Cortex of kidney (tissue), 1 donor: ENCODE data around the gene FOXP3.
"Not testable (repeated sequence)": the region's sequence is repeated elsewhere in the genome, so short reads cannot be mapped to it uniquely, and the experiment has no call there.

ENCODE experiments used
- DNase-seq: peaks from one replicate; lab custom pipeline; 2025; lab: John Stamatoyannopoulos, UW

FOXP3 gene

GRCh38 chrX:49264460-49264859, at the start of gene FOXP3:
Gene FOXP3, minus strand, starts transcription at chrX:49264710. Its CDS starts 6,205 bp downstream, at chrX:49258505.
- no peak for DNase-seq

- no peak for DNase-seq
These were observed 47.7 kb upstream of the FOXP3 start for GRCh38 chrX:49312176-49312575.

- no peak for DNase-seq
These were observed 45.9 kb upstream of the FOXP3 start for GRCh38 chrX:49310371-49310770.

GRCh38 chrX:49309401-49309981, 45.0 kb upstream of the FOXP3 start:
- DNase-seq, result no peak

- DNase-seq, result no peak
These were observed 44.2 kb upstream of the FOXP3 start for GRCh38 chrX:49308604-49309269.

- not testable (repeated sequence) for DNase-seq
These were observed 43.3 kb upstream of the FOXP3 start for GRCh38 chrX:49307775-49308174.

- DNase-seq, result no peak
These were observed 38.8 kb upstream of the FOXP3 start, which contains the start of gene GAGE10 for GRCh38 chrX:49303346-49303745. Gene GAGE10, plus strand, starts transcription at chrX:49303646. Its CDS starts 1,214 bp downstream, at chrX:49304860.

GRCh38 chrX:49300703-49301102, 36.2 kb upstream of the FOXP3 start:
- no peak for DNase-seq

- not testable (repeated sequence) for DNase-seq
These were observed 34.8 kb upstream of the FOXP3 start for GRCh38 chrX:49299293-49299692.

- no peak for DNase-seq
These were observed 28.2 kb upstream of the FOXP3 start for GRCh38 chrX:49292400-49293362.

GRCh38 chrX:49291615-49292337, 27.3 kb upstream of the FOXP3 start:
- no peak for DNase-seq

GRCh38 chrX:49290215-49290614, 25.7 kb upstream of the FOXP3 start:
- no peak for DNase-seq

- no peak for DNase-seq
These were observed 23.2 kb upstream of the FOXP3 start for GRCh38 chrX:49287665-49288064.

GRCh38 chrX:49286581-49286980, 22.1 kb upstream of the FOXP3 start:
- DNase-seq, result no peak

- DNase-seq, result no peak
These were observed 21.6 kb upstream of the FOXP3 start for GRCh38 chrX:49286136-49286535.

- DNase-seq, result no peak
These were observed 19.7 kb upstream of the FOXP3 start for GRCh38 chrX:49284212-49284611.

- no peak for DNase-seq
These were observed 18.1 kb upstream of the FOXP3 start for GRCh38 chrX:49282647-49283011.

GRCh38 chrX:49278081-49278480, 13.6 kb upstream of the FOXP3 start:
- no peak for DNase-seq

- no peak for DNase-seq
These were observed 13.0 kb upstream of the FOXP3 start for GRCh38 chrX:49277535-49277830.

- DNase-seq, result no peak
These were observed 12.4 kb upstream of the FOXP3 start for GRCh38 chrX:49276671-49277534.

GRCh38 chrX:49276207-49276606, 11.7 kb upstream of the FOXP3 start:
- no peak for DNase-seq
